Smooth muscle cell (in vitro differentiated cells): ENCODE results near the gene MBNL1. TPM values are rescaled to one million over a fixed set of nuclear protein-coding genes. Genes with fewer than 3 reads are reported as not detected.
A peak's percentile ranks its signal among the peaks of the same experiment; 100 is the strongest.

Experiments
- DNase-seq: peaks from one replicate; lab custom pipeline; 2025; ENCODE audit not compliant: unreplicated experiment; lab: John Stamatoyannopoulos, UW
- H2AFZ ChIP-seq: fragments of 200-600 bp; sonication (generic); 2 replicates; pipeline ENCODE4 v1.6.0; 2016; ENCODE audit warnings: antibody characterized with exemption, low read depth, mild to moderate bottlenecking
- H3F3A ChIP-seq: fragments of 200-600 bp; sonication (generic); 2 replicates; pipeline ENCODE4 v1.6.0; 2017; ENCODE audit warnings: antibody characterized with exemption, low read depth
- H3K27ac ChIP-seq: fragments of 200-600 bp; sonication (generic); 2 replicates; pipeline ENCODE4 v1.5.1; 2016; ENCODE audit warnings: low read depth, mild to moderate bottlenecking
- H3K27me3 ChIP-seq: fragments of 200-600 bp; sonication (generic); 2 replicates; pipeline ENCODE4 v1.6.1; 2016; ENCODE audit warnings: low read depth, mild to moderate bottlenecking
- H3K36me3 ChIP-seq: fragments of 200-600 bp; sonication (generic); 2 replicates; pipeline ENCODE4 v1.5.1; 2016; ENCODE audit warnings: low read depth
- H3K4me1 ChIP-seq: fragments of 200-600 bp; sonication (generic); 2 replicates; pipeline ENCODE4 v1.5.1; 2016; ENCODE audit warnings: low read depth
- H3K4me2 ChIP-seq: fragments of 200-600 bp; sonication (generic); 2 replicates; pipeline ENCODE4 v1.6.0; 2016; ENCODE audit warnings: mild to moderate bottlenecking
- H3K4me3 ChIP-seq: fragments of 200-600 bp; sonication (generic); 2 replicates; pipeline ENCODE4 v1.5.1; 2016; ENCODE audit warnings: mild to moderate bottlenecking
- H3K79me2 ChIP-seq: fragments of 200-600 bp; sonication (generic); 2 replicates; pipeline ENCODE4 v1.6.0; 2016; ENCODE audit warnings: low read depth, mild to moderate bottlenecking
- H3K9ac ChIP-seq: fragments of 200-600 bp; sonication (generic); 2 replicates; pipeline ENCODE4 v1.6.0; 2016; ENCODE audit warnings: low read depth
- H3K9me3 ChIP-seq: fragments of 200-600 bp; sonication (generic); replicated peaks from 2 replicates; pipeline ENCODE4 v1.5.1; 2016; ENCODE audit warnings: low read depth
- H4K20me1 ChIP-seq: fragments of 200-600 bp; sonication (generic); 2 replicates; pipeline ENCODE4 v1.6.0; 2016; ENCODE audit warnings: low read depth
- CTCF ChIP-seq: fragments of 200-600 bp; sonication (generic); IDR thresholded peaks from 2 replicates; pipeline ENCODE4 v1.5.1; 2017; ENCODE audit warnings: borderline replicate concordance, mild to moderate bottlenecking, antibody characterized with exemption; ENCODE audit not compliant: insufficient read depth, poor library complexity, severe bottlenecking
- WGBS: methylation state at CpG from one replicate; pipeline ENCODE4 v1.1.7; 2016; ENCODE audit warnings: low lambda C conversion rate; 5-methylcytosine and 5-hydroxymethylcytosine counted together
- polyA plus RNA-seq: library from polyadenylated mRNA; unstranded; fragments of >200 nt; fragmentation: Nextera tagmentation; extraction: Ambion mirVana; gene quantifications from 2 replicates; pipeline ENCODE4 v1.2.1, GENCODE V29; 2016
- total RNA-seq: library from RNA; depleted of rRNA; stranded (reverse); fragments of >200 nt; gene quantifications from 2 replicates; pipeline ENCODE4 v1.2.3, GENCODE V29; 2014

MBNL1 gene
- total and polyA plus RNA-seq, 2 experiments from 2014 or later, result 19.5 to 128 TPM

- peak overlapping the region; percentile 84 for H3K4me3 ChIP-seq
- H4K20me1 ChIP-seq, result peaks cover 51% of the 10 kb centered on the region
- peaks cover 18% of the 10 kb centered on the region for H3F3A ChIP-seq
- no peaks in the 10 kb centered on the region for H3K36me3 ChIP-seq
- H3K9me3 ChIP-seq, result no peaks in the 10 kb centered on the region
- H3K27ac ChIP-seq, result peak overlapping the region; percentile 97
- H3K4me1 ChIP-seq, result peaks cover 40% of the 10 kb centered on the region
- H3K79me2 ChIP-seq, result peaks cover 60% of the 10 kb centered on the region
- no peak for TF ChIP-seq CTCF
- DNase-seq, result no peak
- peak overlapping the region; percentile 91 for H3K4me2 ChIP-seq
- peak overlapping the region; percentile 86 for H3K9ac ChIP-seq
- 6% methylated on average over 16 of the region's 16 CpGs for WGBS
- peak overlapping the region; percentile 81 for H2AFZ ChIP-seq
- no peaks in the 10 kb centered on the region for H3K27me3 ChIP-seq
Measured at GRCh38 chr3:152269831-152270734, 1.4 kb downstream of the MBNL1 start.

- no peak for TF ChIP-seq CTCF
- H2AFZ ChIP-seq, result no peak overlapping the region
- peak overlapping the region; percentile 84 for H3K4me3 ChIP-seq
- H3F3A ChIP-seq, result peaks cover 18% of the 10 kb centered on the region
- H3K4me2 ChIP-seq, result peak overlapping the region; percentile 91
- peaks cover 60% of the 10 kb centered on the region for H4K20me1 ChIP-seq
- H3K27ac ChIP-seq, result peak overlapping the region; percentile 97
- 93% methylated on average over 1 of the region's 1 CpG for WGBS
- H3K9me3 ChIP-seq, result no peaks in the 10 kb centered on the region
- H3K36me3 ChIP-seq, result no peaks in the 10 kb centered on the region
- H3K79me2 ChIP-seq, result peaks cover 69% of the 10 kb centered on the region
- peaks cover 40% of the 10 kb centered on the region for H3K4me1 ChIP-seq
- H3K9ac ChIP-seq, result peak overlapping the region; percentile 86
- no peaks in the 10 kb centered on the region for H3K27me3 ChIP-seq
- no peak for DNase-seq
Measured at GRCh38 chr3:152270937-152271336, 2.2 kb downstream of the MBNL1 start.

GRCh38 chr3:152271501-152272236, 2.9 kb downstream of the MBNL1 start:
- peaks cover 18% of the 10 kb centered on the region for H3F3A ChIP-seq
- H3K36me3 ChIP-seq, result no peaks in the 10 kb centered on the region
- peaks cover 76% of the 10 kb centered on the region for H3K79me2 ChIP-seq
- DNase-seq, result no peak
- peak overlapping the region; percentile 86 for H3K9ac ChIP-seq
- no peak overlapping the region for H2AFZ ChIP-seq
- H3K4me2 ChIP-seq, result peak overlapping the region; percentile 91
- H3K4me3 ChIP-seq, result peak overlapping the region; percentile 84
- 96% methylated on average over 5 of the region's 5 CpGs for WGBS
- H4K20me1 ChIP-seq, result peaks cover 67% of the 10 kb centered on the region
- H3K4me1 ChIP-seq, result peaks cover 36% of the 10 kb centered on the region
- H3K27ac ChIP-seq, result peak overlapping the region; percentile 97
- TF ChIP-seq CTCF, result no peak
- H3K9me3 ChIP-seq, result no peaks in the 10 kb centered on the region
- no peaks in the 10 kb centered on the region for H3K27me3 ChIP-seq
